ENCODE results near the gene RAPGEFL1.
"Not testable (repeated sequence)": the region's sequence is repeated elsewhere in the genome, so short reads cannot be mapped to it uniquely, and the experiment has no call there.

Gene RAPGEFL1

GRCh38 chr17:40173778-40174135, 3.5 kb upstream of the RAPGEFL1 start:
- no peak for DNase-seq (ENCODE audit: low spot score)

- DNase-seq (ENCODE audit: low spot score) = no peak
These were observed 2.8 kb upstream of the RAPGEFL1 start for GRCh38 chr17:40174514-40174913.

GRCh38 chr17:40175928-40176753, 1.1 kb upstream of the RAPGEFL1 start:
- no peak for DNase-seq (ENCODE audit: low spot score)

- no peak for DNase-seq (ENCODE audit: low spot score)
These were observed 538 bp upstream of the RAPGEFL1 start for GRCh38 chr17:40176754-40177110.

- DNase-seq (ENCODE audit: low spot score) = no peak
These were observed 841 bp downstream of the RAPGEFL1 start for GRCh38 chr17:40178021-40178601.

GRCh38 chr17:40178660-40179059, 1.4 kb downstream of the RAPGEFL1 start:
- no peak for DNase-seq (ENCODE audit: low spot score)

- no peak for DNase-seq (ENCODE audit: low spot score)
These were observed 2.8 kb downstream of the RAPGEFL1 start for GRCh38 chr17:40179923-40180659.

- no peak for DNase-seq (ENCODE audit: low spot score)
These were observed 3.4 kb downstream of the RAPGEFL1 start for GRCh38 chr17:40180694-40181093.

GRCh38 chr17:40181205-40181604, 3.9 kb downstream of the RAPGEFL1 start:
- DNase-seq (ENCODE audit: low spot score) = no peak

GRCh38 chr17:40182606-40183005, 5.3 kb downstream of the RAPGEFL1 start:
- DNase-seq (ENCODE audit: low spot score) = no peak

- no peak for DNase-seq (ENCODE audit: low spot score)
These were observed 10.0 kb downstream of the RAPGEFL1 start for GRCh38 chr17:40187238-40187637.

GRCh38 chr17:40188694-40189093, 11.4 kb downstream of the RAPGEFL1 start:
- DNase-seq (ENCODE audit: low spot score) = no peak

GRCh38 chr17:40190197-40191021, 13.1 kb downstream of the RAPGEFL1 start:
- DNase-seq (ENCODE audit: low spot score) = no peak

- peak; percentile 65 for DNase-seq (ENCODE audit: low spot score)
These were observed 14.3 kb downstream of the RAPGEFL1 start for GRCh38 chr17:40191237-40192208.

GRCh38 chr17:40192961-40193360, 15.7 kb downstream of the RAPGEFL1 start:
- no peak for DNase-seq (ENCODE audit: low spot score)

- DNase-seq (ENCODE audit: low spot score) = no peak
These were observed 17.6 kb downstream of the RAPGEFL1 start for GRCh38 chr17:40194821-40195220.

GRCh38 chr17:40197550-40197949, 20.3 kb downstream of the RAPGEFL1 start:
- no peak for DNase-seq (ENCODE audit: low spot score)

- peak; percentile 21 for DNase-seq (ENCODE audit: low spot score)
These were observed 20.7 kb downstream of the RAPGEFL1 start for GRCh38 chr17:40197965-40198456.

GRCh38 chr17:40198576-40198975, 21.3 kb downstream of the RAPGEFL1 start:
- no peak for DNase-seq (ENCODE audit: low spot score)

GRCh38 chr17:40203131-40203530, 25.9 kb downstream of the RAPGEFL1 start:
- no peak for DNase-seq (ENCODE audit: low spot score)

- DNase-seq (ENCODE audit: low spot score) = not testable (repeated sequence)
These were observed 28.9 kb downstream of the RAPGEFL1 start for GRCh38 chr17:40206193-40206592.
